Vagina (tissue), 2 donors: Measurements from ENCODE around the gene HLA-DOB.
A peak's percentile ranks its signal among the peaks of the same experiment; 100 is the strongest.

ENCODE experiments used
- CTCF ChIP-seq, 3 experiments: fragments of 450-650 bp in 2 of 3; fragments of 200-600 bp in 1 of 3; sonication (generic) in 1 of 3; IDR thresholded peaks; one replicate each; pipeline ENCODE4 v1.5.1; 2017 to 2019; ENCODE audit warnings: antibody characterized with exemption in 3 of 3, mild to moderate bottlenecking in 2 of 3, moderate library complexity in 2 of 3
- POLR2A ChIP-seq, 2 donors: fragments of 450-650 bp; IDR thresholded peaks; one replicate each; pipeline ENCODE4 v1.6.1; 2017; ENCODE audit warnings: antibody characterized with exemption in 2 of 2, mild to moderate bottlenecking in 2 of 2, moderate library complexity in 2 of 2
- POLR2AphosphoS5 ChIP-seq, 2 donors: sonication (generic); formaldehyde crosslinking; IDR thresholded peaks; one replicate each; pipeline ENCODE4 v1.9.0; 2017; ENCODE audit warnings: antibody characterized with exemption in 2 of 2, mild to moderate bottlenecking in 2 of 2, low read depth in 1 of 2; ENCODE audit not compliant: insufficient read depth in 1 of 2

DNA sequence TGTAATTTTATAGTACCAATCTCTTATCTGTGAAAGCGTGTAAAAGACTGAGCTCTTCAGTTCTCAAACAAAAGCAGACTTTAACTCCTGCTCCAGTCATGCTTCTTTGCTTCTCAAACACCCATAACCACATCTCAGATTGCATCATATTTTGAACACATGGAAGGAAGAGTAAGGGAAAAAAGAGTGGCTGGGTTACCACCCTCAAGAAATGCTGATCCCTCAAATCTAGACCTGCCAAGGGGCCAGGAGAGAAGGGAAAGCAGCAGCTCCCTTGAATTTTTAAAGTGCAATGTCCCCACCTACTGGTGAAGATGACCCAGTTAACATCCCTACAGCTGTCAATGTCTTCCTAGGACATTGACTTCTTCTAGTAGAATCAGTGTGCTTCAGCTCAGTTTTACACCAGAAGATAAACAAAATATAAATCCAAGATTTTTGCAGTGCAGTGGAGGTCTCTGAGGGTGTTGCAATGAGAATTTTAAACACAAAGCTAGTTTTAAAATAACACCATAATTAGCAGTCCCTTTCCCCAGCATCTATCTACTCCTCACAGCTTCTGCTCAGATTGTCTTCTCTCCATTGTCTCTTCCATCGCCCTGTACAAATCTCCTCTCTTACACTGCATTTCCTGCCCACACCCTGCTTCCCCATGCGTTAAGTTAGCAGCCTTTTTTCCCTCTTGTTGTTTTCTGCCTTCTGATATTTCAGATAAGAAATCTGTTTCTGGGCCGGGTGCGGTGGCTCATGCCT, 30.8 kb downstream of the HLA-DOB start:
- TF ChIP-seq CTCF (IDR thresholded peaks at IDR 0.05) (peak in 2 of 3 experiments; percentile 39 to 52), POLR2A (IDR thresholded peaks at IDR 0.05) (no peak), POLR2AphosphoS5 (IDR thresholded peaks at IDR 0.05; ENCODE audit: insufficient read depth in 1 of 2, low read depth in 1 of 2) (no peak)
